ENCODE data around the gene NUPR2.
"Not testable (repeated sequence)": the region's sequence is repeated elsewhere in the genome, so short reads cannot be mapped to it uniquely, and the experiment has no call there.

The NUPR2 gene

DNA sequence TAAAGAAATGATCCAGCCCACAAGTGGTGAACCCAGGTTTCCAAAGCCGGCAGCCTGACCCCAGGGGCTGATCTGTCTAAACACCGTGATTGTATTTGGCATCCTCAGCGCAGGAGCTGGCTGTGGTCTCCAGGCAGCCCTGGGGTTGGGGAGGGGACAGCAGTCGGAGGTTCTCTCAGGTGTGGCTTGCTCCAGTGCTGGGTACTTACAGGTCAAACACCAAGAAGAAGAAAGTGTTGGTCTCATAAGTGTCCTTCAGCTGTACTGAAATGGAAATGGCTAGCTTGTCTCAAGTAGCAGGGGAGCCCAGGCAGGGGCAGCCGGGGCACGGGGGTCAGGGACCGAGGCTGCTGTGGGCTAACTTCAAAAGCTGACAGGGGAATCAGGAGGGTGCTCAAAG, 29.5 kb downstream of the NUPR2 start:
- H3K36me3 ChIP-seq (ENCODE audit: control insufficient read depth, insufficient read depth, low read length), result peaks cover 4% of the 10 kb centered on the region
- no peak overlapping the region for H3K27ac ChIP-seq (ENCODE audit: low read depth, low read length, severe bottlenecking)
- no peaks in the 10 kb centered on the region for H3K9me3 ChIP-seq (ENCODE audit: control insufficient read depth, low read length)
- 92 to 94% methylated on average over 6 to 7 of the region's 7 CpGs for WGBS, 2 experiments (ENCODE audit: insufficient coverage in 2 of 2)
- H3K4me3 ChIP-seq (ENCODE audit: extremely low read depth, insufficient read depth, low read length, poor library complexity, severe bottlenecking), result no peak overlapping the region
- H3K4me1 ChIP-seq (ENCODE audit: control insufficient read depth, insufficient read depth, low read length, poor library complexity, severe bottlenecking), result no peaks in the 10 kb centered on the region

DNA sequence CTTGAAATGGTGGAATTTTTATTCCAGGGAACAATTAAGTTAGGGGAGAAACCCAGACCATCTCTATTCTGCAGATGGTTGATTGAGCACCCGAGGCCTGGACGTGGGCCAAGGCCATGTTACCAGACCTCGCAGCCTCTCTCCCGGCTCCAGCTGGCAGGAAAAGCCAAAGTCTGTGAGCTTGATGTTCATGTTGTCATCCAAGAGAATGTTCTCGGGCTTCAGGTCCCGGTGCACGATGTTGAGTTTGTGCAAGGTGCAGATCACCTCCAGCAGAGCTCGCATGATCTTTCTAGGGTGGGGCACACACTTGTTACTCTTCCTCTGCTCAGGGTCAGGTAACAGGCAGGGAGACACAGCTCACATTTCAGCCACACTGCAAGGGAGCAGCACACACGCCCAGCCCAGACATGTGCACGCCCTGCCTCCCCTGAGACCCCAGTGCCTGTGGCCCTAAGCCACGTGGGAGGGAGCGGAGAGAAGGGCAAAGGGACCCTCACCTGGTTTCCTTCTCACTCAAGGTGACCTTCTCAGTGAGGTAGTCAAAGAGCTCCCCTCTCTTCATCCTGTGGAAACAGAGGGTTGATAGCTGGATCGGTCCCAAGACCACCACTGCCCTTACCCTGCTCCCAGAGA, 32.9 kb downstream of the NUPR2 start:
- Histone ChIP-seq H3K36me3 (ENCODE audit: control insufficient read depth, insufficient read depth, low read length) (peaks cover 23% of the 10 kb centered on the region), H3K27ac (ENCODE audit: low read depth, low read length, severe bottlenecking) (no peak overlapping the region), H3K9me3 (ENCODE audit: control insufficient read depth, low read length) (no peaks in the 10 kb centered on the region), H3K4me1 (ENCODE audit: control insufficient read depth, insufficient read depth, low read length, poor library complexity, severe bottlenecking) (no peaks in the 10 kb centered on the region), H3K4me3 (ENCODE audit: extremely low read depth, insufficient read depth, low read length, poor library complexity, severe bottlenecking) (no peak overlapping the region)
- 97 to 98% methylated on average over 9 to 13 of the region's 13 CpGs for WGBS, 2 experiments (ENCODE audit: insufficient coverage in 2 of 2)

DNA sequence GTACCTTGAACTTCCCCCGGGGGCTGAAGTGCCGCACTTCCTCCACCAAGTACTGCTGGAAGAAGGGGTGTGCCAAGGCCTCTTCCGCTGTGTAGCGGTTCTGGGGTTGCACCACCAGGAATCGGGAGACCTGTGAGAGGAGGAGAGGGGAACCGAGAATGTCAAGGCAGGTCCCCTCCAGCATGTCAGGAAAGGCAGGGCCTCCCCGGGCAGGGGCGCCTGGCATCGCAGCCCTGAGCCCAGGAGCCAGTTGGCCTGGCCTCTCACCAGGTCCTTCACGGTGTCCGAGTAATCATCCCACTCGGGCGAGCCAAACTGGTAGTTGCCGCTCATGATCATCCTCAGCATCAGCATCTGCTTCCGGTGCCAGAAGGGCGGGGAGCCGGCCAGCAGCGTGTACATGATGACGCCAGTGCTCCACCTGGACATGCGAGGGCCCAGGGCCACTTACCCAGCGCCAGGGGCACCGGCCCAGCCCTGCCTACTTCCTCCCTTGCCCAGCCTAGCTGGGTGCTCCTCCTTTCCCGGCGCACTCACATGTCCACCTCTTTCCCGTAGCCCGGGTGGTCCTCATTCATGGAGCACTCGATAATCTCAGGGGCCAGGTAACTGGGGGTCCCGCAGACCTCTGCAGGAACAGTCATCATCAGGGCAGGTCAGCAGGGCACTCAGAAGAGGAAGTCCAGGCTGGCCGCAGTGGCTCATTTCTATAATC, 34.4 kb downstream of the NUPR2 start:
- no peaks in the 10 kb centered on the region for H3K9me3 ChIP-seq (ENCODE audit: control insufficient read depth, low read length)
- 97 to 98% methylated on average over 26 to 29 of the region's 29 CpGs for WGBS, 2 experiments (ENCODE audit: insufficient coverage in 2 of 2)
- peaks cover 34% of the 10 kb centered on the region for H3K36me3 ChIP-seq (ENCODE audit: control insufficient read depth, insufficient read depth, low read length)
- H3K4me1 ChIP-seq (ENCODE audit: control insufficient read depth, insufficient read depth, low read length, poor library complexity, severe bottlenecking), result no peaks in the 10 kb centered on the region
- no peak overlapping the region for H3K4me3 ChIP-seq (ENCODE audit: extremely low read depth, insufficient read depth, low read length, poor library complexity, severe bottlenecking)
- no peak overlapping the region for H3K27ac ChIP-seq (ENCODE audit: low read depth, low read length, severe bottlenecking)

DNA sequence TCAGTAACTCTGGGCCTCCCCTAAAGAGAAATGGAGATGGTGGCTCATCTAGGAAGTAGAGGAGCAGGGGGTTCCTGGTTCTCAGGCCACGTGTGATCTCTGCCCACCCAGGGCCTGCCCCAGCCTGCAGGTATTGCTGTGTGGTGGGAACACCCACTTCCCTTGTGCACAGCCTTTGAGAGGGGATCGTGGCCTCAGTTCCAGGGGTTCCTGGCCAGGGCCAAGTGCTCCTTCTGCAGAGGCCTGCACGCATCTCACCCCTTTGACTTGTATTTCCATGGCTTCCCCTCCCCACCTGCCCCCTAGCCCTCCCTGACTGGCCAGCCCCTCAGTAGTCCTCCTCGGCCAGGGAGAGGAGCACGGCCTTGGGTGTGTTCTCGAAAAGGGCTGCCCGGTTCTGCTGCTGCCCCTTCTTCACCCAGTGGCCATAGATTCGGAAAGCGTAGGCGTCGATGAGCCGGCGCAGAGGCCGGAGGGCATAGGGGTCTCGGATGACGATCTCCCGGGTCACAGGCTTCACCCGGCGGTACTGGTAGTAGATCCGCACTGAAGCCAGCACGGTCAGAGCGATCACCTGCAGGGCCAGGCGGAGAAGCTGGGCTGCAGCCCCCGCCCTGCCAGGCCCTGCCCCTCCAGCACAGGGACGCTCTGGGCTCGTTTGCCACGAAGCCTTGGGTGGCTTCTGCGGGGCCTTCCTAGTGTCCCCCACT, 35.3 kb downstream of the NUPR2 start:
- H3K36me3 ChIP-seq (ENCODE audit: control insufficient read depth, insufficient read depth, low read length), result peaks cover 41% of the 10 kb centered on the region
- H3K4me3 ChIP-seq (ENCODE audit: extremely low read depth, insufficient read depth, low read length, poor library complexity, severe bottlenecking); H3K27ac ChIP-seq (ENCODE audit: low read depth, low read length, severe bottlenecking); H3K9me3 ChIP-seq (ENCODE audit: control insufficient read depth, low read length); H3K4me1 ChIP-seq (ENCODE audit: control insufficient read depth, insufficient read depth, low read length, poor library complexity, severe bottlenecking): not testable (repeated sequence)
- 92 to 94% methylated on average over 26 to 27 of the region's 28 CpGs for WGBS, 2 experiments (ENCODE audit: insufficient coverage in 2 of 2)

DNA sequence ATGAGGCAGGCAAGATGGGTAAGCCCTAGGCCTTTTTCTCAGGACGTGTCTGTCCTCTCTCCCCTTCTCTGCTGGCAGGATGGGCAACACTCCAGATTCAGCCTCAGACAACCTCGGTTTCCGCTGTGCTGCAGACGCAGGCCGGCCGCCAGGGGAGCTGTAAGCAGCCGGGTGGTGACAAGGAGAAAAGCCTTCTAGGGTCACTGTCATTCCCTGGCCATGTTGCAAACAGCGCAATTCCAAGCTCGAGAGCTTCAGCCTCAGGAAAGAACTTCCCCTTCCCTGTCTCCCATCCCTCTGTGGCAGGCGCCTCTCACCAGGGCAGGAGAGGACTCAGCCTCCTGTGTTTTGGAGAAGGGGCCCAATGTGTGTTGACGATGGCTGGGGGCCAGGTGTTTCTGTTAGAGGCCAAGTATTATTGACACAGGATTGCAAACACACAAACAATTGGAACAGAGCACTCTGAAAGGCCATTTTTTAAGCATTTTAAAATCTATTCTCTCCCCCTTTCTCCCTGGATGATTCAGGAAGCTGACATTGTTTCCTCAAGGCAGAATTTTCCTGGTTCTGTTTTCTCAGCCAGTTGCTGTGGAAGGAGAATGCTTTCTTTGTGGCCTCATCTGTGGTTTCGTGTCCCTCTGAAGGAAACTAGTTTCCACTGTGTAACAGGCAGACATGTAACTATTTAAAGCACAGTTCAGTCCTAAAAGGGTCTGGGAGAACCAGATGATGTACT, 36.6 kb downstream of the NUPR2 start:
- no peak overlapping the region for H3K4me3 ChIP-seq (ENCODE audit: extremely low read depth, insufficient read depth, low read length, poor library complexity, severe bottlenecking)
- H3K9me3 ChIP-seq (ENCODE audit: control insufficient read depth, low read length), result no peaks in the 10 kb centered on the region
- H3K36me3 ChIP-seq (ENCODE audit: control insufficient read depth, insufficient read depth, low read length), result peaks cover 45% of the 10 kb centered on the region
- 79 to 91% methylated on average over 7 to 8 of the region's 12 CpGs for WGBS, 2 experiments (ENCODE audit: insufficient coverage in 2 of 2)
- no peaks in the 10 kb centered on the region for H3K4me1 ChIP-seq (ENCODE audit: control insufficient read depth, insufficient read depth, low read length, poor library complexity, severe bottlenecking)
- H3K27ac ChIP-seq (ENCODE audit: low read depth, low read length, severe bottlenecking), result no peak overlapping the region

DNA sequence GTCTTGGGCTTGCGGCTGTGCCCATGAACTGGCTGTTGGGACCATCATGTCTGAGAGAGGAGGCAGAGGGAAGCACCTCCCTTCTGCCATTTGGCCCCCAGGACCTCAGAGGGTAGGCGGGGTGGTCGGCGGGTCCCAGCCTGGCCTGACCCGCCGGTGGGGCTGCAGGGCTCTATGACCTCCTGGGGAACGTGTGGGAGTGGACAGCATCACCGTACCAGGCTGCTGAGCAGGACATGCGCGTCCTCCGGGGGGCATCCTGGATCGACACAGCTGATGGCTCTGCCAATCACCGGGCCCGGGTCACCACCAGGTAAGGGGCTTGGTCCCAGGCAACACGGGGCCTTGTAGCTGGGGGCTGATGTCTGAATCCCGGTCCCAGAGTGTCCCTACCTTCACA, 38.0 kb downstream of the NUPR2 start:
- no peak overlapping the region for H3K27ac ChIP-seq (ENCODE audit: low read depth, low read length, severe bottlenecking)
- H3K36me3 ChIP-seq (ENCODE audit: control insufficient read depth, insufficient read depth, low read length), result peaks cover 47% of the 10 kb centered on the region
- H3K9me3 ChIP-seq (ENCODE audit: control insufficient read depth, low read length), result no peaks in the 10 kb centered on the region
- no peak overlapping the region for H3K4me3 ChIP-seq (ENCODE audit: extremely low read depth, insufficient read depth, low read length, poor library complexity, severe bottlenecking)
- 95 to 96% methylated on average over 12 to 13 of the region's 16 CpGs for WGBS, 2 experiments (ENCODE audit: insufficient coverage in 2 of 2)
- H3K4me1 ChIP-seq (ENCODE audit: control insufficient read depth, insufficient read depth, low read length, poor library complexity, severe bottlenecking), result no peaks in the 10 kb centered on the region

DNA sequence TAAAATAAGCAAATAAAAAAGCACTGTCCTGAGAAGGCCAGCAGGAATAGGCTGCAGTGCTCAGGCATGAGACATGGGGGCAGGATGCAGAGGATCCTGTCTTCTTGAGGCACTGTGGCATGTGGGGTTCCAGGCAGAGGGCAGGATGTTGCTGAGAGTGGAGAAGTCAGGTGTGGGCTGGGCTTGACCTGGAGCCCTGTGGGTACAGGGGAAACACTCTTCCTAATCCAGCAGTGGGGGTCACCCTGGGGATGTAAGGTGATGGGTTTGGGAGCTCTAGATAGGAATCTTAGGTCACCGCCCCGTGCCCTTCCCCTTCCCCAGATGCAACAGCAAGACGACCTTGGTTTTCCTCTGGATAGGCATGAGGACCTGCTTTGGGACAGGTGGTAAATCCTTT, 38.5 kb downstream of the NUPR2 start:
- H3K4me1 ChIP-seq (ENCODE audit: control insufficient read depth, insufficient read depth, low read length, poor library complexity, severe bottlenecking), result no peaks in the 10 kb centered on the region
- peaks cover 52% of the 10 kb centered on the region for H3K36me3 ChIP-seq (ENCODE audit: control insufficient read depth, insufficient read depth, low read length)
- WGBS, 2 experiments (ENCODE audit: insufficient coverage in 2 of 2), result no CpG with 5 or more reads among the region's 3 CpGs
- H3K4me3 ChIP-seq (ENCODE audit: extremely low read depth, insufficient read depth, low read length, poor library complexity, severe bottlenecking), result no peak overlapping the region
- H3K9me3 ChIP-seq (ENCODE audit: control insufficient read depth, low read length), result no peaks in the 10 kb centered on the region
- H3K27ac ChIP-seq (ENCODE audit: low read depth, low read length, severe bottlenecking), result no peak overlapping the region

DNA sequence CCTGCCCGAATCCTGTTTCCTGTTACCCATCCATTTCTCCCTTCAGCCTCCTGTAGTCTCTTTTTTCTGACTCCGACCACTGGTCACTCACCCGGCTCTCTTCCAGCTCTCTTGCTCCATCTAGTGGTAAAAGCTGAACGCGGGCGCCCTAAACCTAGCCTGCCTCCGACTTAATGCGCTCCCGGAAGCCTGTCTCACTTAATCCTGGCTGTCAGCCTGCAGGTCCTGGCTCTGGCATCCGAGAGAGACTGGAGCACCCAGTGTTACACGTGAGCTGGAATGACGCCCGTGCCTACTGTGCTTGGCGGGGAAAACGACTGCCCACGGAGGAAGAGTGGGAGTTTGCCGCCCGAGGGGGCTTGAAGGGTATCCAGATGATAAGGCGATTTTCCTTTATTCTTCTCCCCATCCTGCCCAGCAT, 41.8 kb downstream of the NUPR2 start:
- H3K9me3 ChIP-seq (ENCODE audit: control insufficient read depth, low read length), result no peaks in the 10 kb centered on the region
- no peak overlapping the region for H3K4me3 ChIP-seq (ENCODE audit: extremely low read depth, insufficient read depth, low read length, poor library complexity, severe bottlenecking)
- peaks cover 63% of the 10 kb centered on the region for H3K36me3 ChIP-seq (ENCODE audit: control insufficient read depth, insufficient read depth, low read length)
- no peak overlapping the region for H3K27ac ChIP-seq (ENCODE audit: low read depth, low read length, severe bottlenecking)
- H3K4me1 ChIP-seq (ENCODE audit: control insufficient read depth, insufficient read depth, low read length, poor library complexity, severe bottlenecking), result no peaks in the 10 kb centered on the region
- WGBS, 2 experiments (ENCODE audit: insufficient coverage in 2 of 2), result 28 to 41% methylated on average over 16 to 19 of the region's 19 CpGs

DNA sequence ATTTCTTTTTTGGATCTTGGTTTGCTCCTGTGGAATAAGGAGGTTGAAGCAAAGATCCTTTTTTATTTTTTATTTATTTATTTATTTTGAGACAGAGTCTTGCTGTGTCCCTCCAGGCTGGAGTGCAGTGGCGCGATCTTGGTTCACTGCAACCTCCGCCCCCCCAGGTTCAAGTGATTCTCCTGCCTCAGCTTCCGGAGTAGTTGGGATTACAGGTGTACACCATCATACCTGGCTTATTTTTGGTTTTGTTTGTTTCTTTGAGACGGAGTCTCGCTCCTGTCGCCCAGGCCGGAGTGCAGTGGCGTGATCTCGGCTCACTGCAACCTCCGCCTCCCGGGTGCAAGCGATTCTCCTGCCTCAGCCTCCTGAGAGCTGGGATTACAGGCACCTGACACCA, 49.8 kb downstream of the NUPR2 start:
- Histone ChIP-seq H3K36me3 (ENCODE audit: control insufficient read depth, insufficient read depth, low read length) (peaks cover 54% of the 10 kb centered on the region), H3K4me1 (ENCODE audit: control insufficient read depth, insufficient read depth, low read length, poor library complexity, severe bottlenecking) (peaks cover 17% of the 10 kb centered on the region)
- not testable (repeated sequence) for H3K4me3 ChIP-seq (ENCODE audit: extremely low read depth, insufficient read depth, low read length, poor library complexity, severe bottlenecking); H3K27ac ChIP-seq (ENCODE audit: low read depth, low read length, severe bottlenecking); H3K9me3 ChIP-seq (ENCODE audit: control insufficient read depth, low read length)
- 94 to 97% methylated on average over 12 to 13 of the region's 13 CpGs for WGBS, 2 experiments (ENCODE audit: insufficient coverage in 2 of 2)
